Pancreas (tissue), 10 donors: ENCODE measurements around the gene ATG9B. TPM values are rescaled to one million over a fixed set of nuclear protein-coding genes. Genes with fewer than 3 reads are reported as not detected.
A peak's percentile ranks its signal among the peaks of the same experiment; 100 is the strongest.

Source experiments
- ATAC-seq, 4 donors: fragments of 200-7000 bp; cut with Tn5 transposase; one replicate each; pipeline versions ENCODE4 v1.8.0 to v1.9.1; 2020; ENCODE audit warnings: mild to moderate bottlenecking in 4 of 4, moderate library complexity in 4 of 4
- DNase-seq, 6 donors: peaks; one replicate each; pipeline ENCODE4 v3.0.0-alpha.2; 2020
- FAIRE-seq: peaks from 2 replicates; lab custom pipeline; 2012; peaks lifted over from hg19 to GRCh38; lab: Jason Lieb, UNC
- H3K27ac ChIP-seq, 4 donors: fragments of 200-600 bp; sonication (generic); 1 replicate in 3 of 4; 2 replicates in 1 of 4; pipeline versions ENCODE4 v1.5.0 to v1.8.0; 2020
- H3K27me3 ChIP-seq, 4 donors: fragments of 200-600 bp; one replicate each; pipeline ENCODE4 v1.8.0; 2021
- H3K36me3 ChIP-seq, 3 donors: fragments of 200-600 bp; sonication (generic) in 1 of 3; one replicate each; pipeline versions ENCODE4 v1.5.0 to v1.8.0; 2020 to 2021
- H3K4me1 ChIP-seq, 3 donors: fragments of 200-600 bp; one replicate each; pipeline ENCODE4 v1.8.0; 2021
- H3K4me3 ChIP-seq, 4 donors: fragments of 200-600 bp; sonication (generic) in 2 of 4; one replicate each; pipeline versions ENCODE4 v1.5.0 to v1.8.0; 2020 to 2021
- H3K9me3 ChIP-seq, 4 donors: fragments of 200-600 bp; one replicate each; pipeline ENCODE4 v1.8.0; 2021
- WGBS, 2 donors: extraction: QIAGEN DNeasy Blood & Tissue Kit; methylation state at CpG; one replicate each; pipeline ENCODE4 v1.1.7; 2013; 5-methylcytosine and 5-hydroxymethylcytosine counted together
- intact Hi-C, 3 donors: fragments of 100-400 bp; cut with DNase I; formaldehyde crosslinking; loops; one replicate each; pipeline versions ENCODE4 v1.11.1 to v1.14.2; 2022
- polyA plus RNA-seq, 2 donors: library from polyadenylated mRNA; stranded (reverse); fragments of 200-250 nt; gene quantifications; one replicate each; pipeline ENCODE4 v1.2.3, GENCODE V29; 2013
- total RNA-seq, 6 donors: library from RNA; stranded (reverse); fragmentation: NEBNext Ultra II Directional in 4 of 6; extraction: Animal tissue kit (Norgen Biotek cat#: 25700) in 4 of 6; gene quantifications; one replicate each; pipeline versions ENCODE4 v1.2.1 to v1.2.4, GENCODE V29; 2021 to 2023
- TF ChIP-seq, protein P1 (sequence below), 4 donors: fragments of 200-600 bp; sonication (generic) in 3 of 4; IDR thresholded peaks; one replicate each; pipeline versions ENCODE4 v1.5.0 to v1.8.0; 2021; ENCODE audit warnings: antibody characterized with exemption in 4 of 4
- donor health status: healthy with polysubstance abuse.
- donor health status: DM: no; HTN: no; CAD: no; lungs with moderate emphysema.
- donor health status: DM: no; HTN: no; CAD: no.
- donor health status: control.
- donor health status: control.
- donor health status: Bipolar disorder and iron deficiency.
- donor health status: DM: yes; HTN: yes; CAD: no.
- donor health status: DM: no; HTN: no; CAD: no.
- donor health status: DM: no; HTN: no; CAD: no.
- donor health status: DM: yes; HTN: yes; CAD: no.

Gene ATG9B
- total and polyA plus RNA-seq, 8 donors, result 0.06 to 1.5 (median 0.28) TPM; not detected in 1

DNA sequence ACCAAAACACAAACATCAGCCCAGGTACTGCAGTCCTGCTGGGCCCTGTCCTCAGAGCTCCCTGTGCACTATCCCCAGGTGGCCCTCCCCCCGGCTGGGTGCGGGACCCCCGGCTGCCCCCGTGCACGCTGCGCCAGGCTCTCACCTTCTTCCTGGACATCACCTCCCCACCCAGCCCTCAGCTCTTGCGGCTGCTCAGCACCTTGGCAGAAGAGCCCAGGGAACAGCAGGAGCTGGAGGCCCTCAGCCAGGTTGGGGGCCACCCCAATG, 14.3 kb downstream of the ATG9B start:
- ATAC-seq (no peak), DNase-seq (peak in 1 of 6 donors; percentile 57), FAIRE-seq (no peak)
- no peaks in the 10 kb centered on the region for H3K27me3 ChIP-seq
- no peak overlapping the region for H3K27ac ChIP-seq
- H3K36me3 ChIP-seq, result no peaks in the 10 kb centered on the region
- H3K4me3 ChIP-seq, result no peak overlapping the region
- H3K9me3 ChIP-seq, result no peaks in the 10 kb centered on the region
- peaks cover 0 to 13% (median 0%) of the 10 kb centered on the region in 3 donors for H3K4me1 ChIP-seq
- TF ChIP-seq, protein P1, sequence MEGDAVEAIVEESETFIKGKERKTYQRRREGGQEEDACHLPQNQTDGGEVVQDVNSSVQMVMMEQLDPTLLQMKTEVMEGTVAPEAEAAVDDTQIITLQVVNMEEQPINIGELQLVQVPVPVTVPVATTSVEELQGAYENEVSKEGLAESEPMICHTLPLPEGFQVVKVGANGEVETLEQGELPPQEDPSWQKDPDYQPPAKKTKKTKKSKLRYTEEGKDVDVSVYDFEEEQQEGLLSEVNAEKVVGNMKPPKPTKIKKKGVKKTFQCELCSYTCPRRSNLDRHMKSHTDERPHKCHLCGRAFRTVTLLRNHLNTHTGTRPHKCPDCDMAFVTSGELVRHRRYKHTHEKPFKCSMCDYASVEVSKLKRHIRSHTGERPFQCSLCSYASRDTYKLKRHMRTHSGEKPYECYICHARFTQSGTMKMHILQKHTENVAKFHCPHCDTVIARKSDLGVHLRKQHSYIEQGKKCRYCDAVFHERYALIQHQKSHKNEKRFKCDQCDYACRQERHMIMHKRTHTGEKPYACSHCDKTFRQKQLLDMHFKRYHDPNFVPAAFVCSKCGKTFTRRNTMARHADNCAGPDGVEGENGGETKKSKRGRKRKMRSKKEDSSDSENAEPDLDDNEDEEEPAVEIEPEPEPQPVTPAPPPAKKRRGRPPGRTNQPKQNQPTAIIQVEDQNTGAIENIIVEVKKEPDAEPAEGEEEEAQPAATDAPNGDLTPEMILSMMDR (IDR thresholded peaks at IDR 0.05), result no peak
- 17 to 18% methylated on average over 7 of the region's 7 CpGs for WGBS, 2 donors
- intact Hi-C loops, result no loop called here

DNA sequence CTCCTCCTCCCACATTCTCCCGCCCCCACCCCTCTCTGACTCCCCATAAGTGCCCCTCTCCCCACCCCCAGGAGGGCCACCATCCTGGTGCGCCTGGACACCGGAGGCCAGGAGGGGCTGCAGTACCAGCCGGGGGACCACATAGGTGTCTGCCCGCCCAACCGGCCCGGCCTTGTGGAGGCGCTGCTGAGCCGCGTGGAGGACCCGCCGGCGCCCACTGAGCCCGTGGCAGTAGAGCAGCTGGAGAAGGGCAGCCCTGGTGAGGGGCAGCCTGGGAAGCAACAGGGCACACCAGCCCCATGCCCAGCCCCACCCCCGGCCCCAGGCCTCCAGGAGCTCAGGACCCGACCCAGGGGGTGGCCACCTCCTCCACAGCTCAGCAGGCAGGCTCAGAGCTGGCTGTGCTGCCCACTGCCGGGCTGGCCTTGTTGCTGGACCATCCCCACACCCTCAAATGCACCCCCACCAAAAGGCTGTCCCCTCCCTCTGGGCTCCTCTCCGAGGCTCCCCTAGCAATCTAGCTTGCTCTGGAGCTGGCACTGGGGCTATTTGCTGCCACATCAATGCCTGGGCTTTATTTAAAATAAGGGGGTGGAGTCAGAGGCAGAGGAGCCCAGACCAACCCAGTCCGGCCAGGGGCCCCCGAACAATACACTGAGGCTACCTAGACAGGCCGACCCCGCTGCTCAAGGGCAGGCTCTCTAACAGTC, 14.8 kb downstream of the ATG9B start:
- intact Hi-C loops, result no loop called here
- ATAC-seq (no peak), DNase-seq (peak in 1 of 6 donors; percentile 74), FAIRE-seq (no peak)
- no peak overlapping the region for H3K27ac ChIP-seq
- TF ChIP-seq, protein P1 (IDR thresholded peaks at IDR 0.05), result no peak
- no peaks in the 10 kb centered on the region for H3K27me3 ChIP-seq
- no peaks in the 10 kb centered on the region for H3K36me3 ChIP-seq
- peaks cover 0 to 13% (median 0%) of the 10 kb centered on the region in 3 donors for H3K4me1 ChIP-seq
- 41 to 43% methylated on average over 18 to 22 of the region's 22 CpGs for WGBS, 2 donors
- H3K4me3 ChIP-seq, result no peak overlapping the region
- no peaks in the 10 kb centered on the region for H3K9me3 ChIP-seq

DNA sequence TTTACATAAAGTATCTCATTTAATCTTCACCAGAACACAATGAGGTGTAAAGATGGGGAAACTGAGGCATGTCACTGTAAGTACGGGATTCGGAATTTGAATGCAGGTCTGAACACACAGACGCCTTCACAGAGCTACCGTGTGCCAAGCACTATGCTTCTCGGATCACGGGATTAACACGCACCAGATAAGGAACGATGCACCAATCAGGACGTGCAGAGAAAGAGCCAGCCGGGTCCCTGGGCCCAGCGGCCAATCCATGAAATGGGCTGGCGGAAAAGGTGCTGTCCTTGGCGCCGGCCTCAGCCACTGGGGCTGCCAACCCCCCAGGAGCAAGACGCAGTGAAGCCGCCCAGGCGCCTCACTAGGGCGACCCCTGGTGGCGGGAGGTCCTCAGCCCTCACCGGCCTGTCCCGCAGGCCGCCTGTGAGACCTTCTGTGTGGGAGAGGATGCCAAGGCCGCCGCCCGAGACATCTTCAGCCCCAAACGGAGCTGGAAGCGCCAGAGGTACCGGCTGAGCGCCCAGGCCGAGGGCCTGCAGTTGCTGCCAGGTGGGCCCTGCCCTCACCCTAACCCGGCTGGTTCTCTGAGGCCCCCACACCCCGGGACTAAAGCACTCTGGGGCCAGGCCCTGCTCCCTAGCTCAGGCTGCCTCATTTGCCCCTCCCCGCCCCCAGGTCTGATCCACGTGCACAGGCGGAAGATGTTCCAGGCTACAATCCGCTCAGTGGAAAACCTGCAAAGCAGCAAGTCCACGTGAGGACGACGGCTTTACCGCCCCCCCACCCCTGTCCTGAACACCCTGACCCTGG, 15.6 kb downstream of the ATG9B start:
- peaks cover 0 to 9% (median 0%) of the 10 kb centered on the region in 3 donors for H3K4me1 ChIP-seq

DNA sequence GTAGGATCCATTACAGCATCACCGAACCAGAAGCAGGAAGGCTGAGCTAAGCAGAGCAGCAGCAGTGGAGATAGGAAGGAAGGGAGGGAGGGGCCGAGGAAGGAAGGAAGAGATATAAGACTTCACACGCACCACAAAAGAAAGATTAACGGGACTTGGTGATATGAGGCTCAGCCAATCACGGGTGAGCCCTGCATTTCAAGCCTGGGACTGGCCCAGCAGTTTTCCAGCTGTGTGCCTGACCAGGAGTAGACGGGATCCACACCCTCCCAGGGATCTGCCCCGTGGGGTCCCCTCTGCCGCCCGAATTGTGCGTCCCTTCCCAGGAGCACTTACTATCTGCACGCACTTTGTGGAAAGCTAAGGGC, 16.2 kb downstream of the ATG9B start:
- TF ChIP-seq, protein P1 (IDR thresholded peaks at IDR 0.05), result no peak
- Histone ChIP-seq H3K36me3 (no peaks in the 10 kb centered on the region), H3K27me3 (no peaks in the 10 kb centered on the region), H3K4me3 (peak overlapping the region in 2 of 4 donors; percentile 22 to 39), H3K4me1 (peaks cover 0 to 3% (median 0%) of the 10 kb centered on the region in 3 donors), H3K9me3 (no peaks in the 10 kb centered on the region), H3K27ac (no peak overlapping the region)
- intact Hi-C loops, result no loop called here
- ATAC-seq (peak in 3 of 4 donors; percentile 9 to 20 (median 17)), DNase-seq (peak in 1 of 6 donors; percentile 33), FAIRE-seq (no peak)
- WGBS, 2 donors, result 39 to 41% methylated on average over 11 of the region's 11 CpGs

More for the DNA sequence above, 15.6 kb downstream of the ATG9B start:
- WGBS, 2 donors, result 25 to 28% methylated on average over 35 to 40 of the region's 40 CpGs
- TF ChIP-seq, protein P1 (IDR thresholded peaks at IDR 0.05), result peak; percentile 68 to 83 (median 78)
- Histone ChIP-seq H3K27ac (no peak overlapping the region), H3K36me3 (no peaks in the 10 kb centered on the region), H3K27me3 (no peaks in the 10 kb centered on the region), H3K4me3 (peak overlapping the region in 2 of 4 donors; percentile 22 to 39), H3K9me3 (no peaks in the 10 kb centered on the region)
- peak; percentile 36 to 91 (median 78) for DNase-seq
- peak; percentile 81 to 87 (median 86) for ATAC-seq
- intact Hi-C loops, result no loop called here
- FAIRE-seq, result no peak
